Skeletal muscle tissue (tissue), 4 donors: Measurements from ENCODE around the gene FXYD5. TPM values are rescaled to one million over a fixed set of nuclear protein-coding genes. Genes with fewer than 3 reads are reported as not detected.

Experiments
- H3K27ac ChIP-seq: one replicate; pipeline ENCODE4 v1.7.0; 2013; ENCODE audit warnings: mild to moderate bottlenecking, low read depth, low read length, inconsistent platforms
- H3K27me3 ChIP-seq, 3 donors: one replicate each; pipeline ENCODE4 v1.7.0; 2013; ENCODE audit warnings: low read length in 3 of 3; ENCODE audit not compliant: control insufficient read depth in 3 of 3, insufficient read depth in 3 of 3
- H3K36me3 ChIP-seq, 3 donors: one replicate each; pipeline ENCODE4 v1.7.0; 2013; ENCODE audit warnings: low read length in 3 of 3; ENCODE audit not compliant: control insufficient read depth in 3 of 3, insufficient read depth in 3 of 3
- H3K4me1 ChIP-seq, 3 donors: one replicate each; pipeline ENCODE4 v1.7.0; 2013; ENCODE audit warnings: low read length in 3 of 3, mild to moderate bottlenecking in 3 of 3; ENCODE audit not compliant: control insufficient read depth in 3 of 3, insufficient read depth in 3 of 3
- H3K4me3 ChIP-seq, 3 donors: one replicate each; pipeline ENCODE4 v1.7.0; 2013; ENCODE audit warnings: low read length in 3 of 3
- H3K9ac ChIP-seq, 3 donors: one replicate each; pipeline ENCODE4 v1.7.0; 2013; ENCODE audit warnings: low read length in 3 of 3, mild to moderate bottlenecking in 3 of 3, moderate library complexity in 2 of 3, low read depth in 1 of 3
- H3K9me3 ChIP-seq, 3 donors: one replicate each; pipeline ENCODE4 v1.7.0; 2013; ENCODE audit warnings: low read length in 3 of 3; ENCODE audit not compliant: control insufficient read depth in 3 of 3
- total RNA-seq: library from RNA; depleted of rRNA; stranded (reverse); fragments of >200 nt; gene quantifications from one replicate; pipeline ENCODE4 v1.2.3, GENCODE V29; 2014
- donor health status: Osteomylitis.

The FXYD5 gene
- total RNA-seq, 1 donor from 2014 or later: 7.3 TPM

DNA sequence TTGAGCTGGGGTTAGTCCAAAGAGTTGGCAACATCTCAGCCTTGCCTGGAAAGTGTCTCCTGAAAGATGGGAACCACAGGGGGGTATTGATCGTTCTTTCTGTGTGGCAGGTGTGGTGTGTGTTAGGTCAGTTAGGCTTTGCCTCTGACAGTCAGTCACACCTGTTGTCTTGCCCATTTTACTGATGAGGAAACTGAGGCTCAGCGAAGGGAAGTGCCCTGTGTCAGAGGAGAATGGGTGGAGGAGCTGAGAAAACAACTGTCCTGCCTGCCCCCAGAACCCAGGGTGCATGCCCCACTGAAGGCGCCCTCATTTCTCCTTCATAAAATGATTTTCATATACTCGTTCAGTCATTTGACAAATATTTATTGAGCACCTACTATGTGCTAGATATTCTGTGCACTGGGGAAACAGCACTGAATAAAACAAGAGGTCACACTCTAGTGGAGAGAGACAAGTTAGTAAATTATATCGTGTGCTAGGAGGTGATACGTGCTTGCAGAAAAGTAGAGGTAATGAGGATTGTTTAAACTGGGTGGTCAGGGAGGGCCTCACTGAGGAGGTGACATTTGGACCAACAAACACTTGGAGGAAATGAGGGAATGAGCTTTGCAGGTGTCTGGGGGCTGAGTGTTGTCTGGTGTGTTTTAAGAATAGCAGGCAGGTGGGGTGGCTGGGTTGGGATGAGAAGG, 1.6 kb downstream of the FXYD5 start:
- Histone ChIP-seq H3K4me3 (peak overlapping the region in 1 of 3 donors; percentile 62), H3K4me1 (peaks cover 15 to 19% (median 16%) of the 10 kb centered on the region in 3 donors), H3K27me3 (peaks cover 47 to 59% (median 55%) of the 10 kb centered on the region in 3 donors), H3K9me3 (peaks cover 0 to under 1% (median 0%) of the 10 kb centered on the region in 3 donors), H3K36me3 (peaks cover 0 to 7% (median under 1%) of the 10 kb centered on the region in 3 donors), H3K27ac (no peak overlapping the region), H3K9ac (no peak overlapping the region)

DNA sequence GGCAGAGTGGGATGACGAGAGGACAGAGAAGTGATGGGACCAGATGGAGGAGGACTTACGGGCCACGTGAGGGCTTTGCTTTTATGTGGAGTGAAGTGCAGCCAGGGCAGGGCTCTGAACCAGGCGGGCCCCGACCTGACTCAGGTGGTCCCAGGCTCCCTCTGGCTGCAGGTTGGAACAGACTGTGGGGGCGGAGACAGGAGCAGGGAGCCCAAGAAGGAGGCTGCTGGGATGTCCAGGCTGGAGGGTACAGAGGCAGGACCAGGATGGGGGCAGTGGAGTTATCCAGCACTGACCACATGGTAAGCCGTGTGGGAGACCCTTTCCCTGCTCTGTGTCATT, 2.1 kb downstream of the FXYD5 start:
- Histone ChIP-seq H3K4me3 (no peak overlapping the region), H3K27me3 (peaks cover 42 to 55% (median 53%) of the 10 kb centered on the region in 3 donors), H3K27ac (no peak overlapping the region), H3K36me3 (peaks cover 2 to 10% (median 6%) of the 10 kb centered on the region in 3 donors), H3K4me1 (peaks cover 15 to 19% (median 16%) of the 10 kb centered on the region in 3 donors), H3K9ac (no peak overlapping the region), H3K9me3 (peaks cover 0 to 5% (median 3%) of the 10 kb centered on the region in 3 donors)

DNA sequence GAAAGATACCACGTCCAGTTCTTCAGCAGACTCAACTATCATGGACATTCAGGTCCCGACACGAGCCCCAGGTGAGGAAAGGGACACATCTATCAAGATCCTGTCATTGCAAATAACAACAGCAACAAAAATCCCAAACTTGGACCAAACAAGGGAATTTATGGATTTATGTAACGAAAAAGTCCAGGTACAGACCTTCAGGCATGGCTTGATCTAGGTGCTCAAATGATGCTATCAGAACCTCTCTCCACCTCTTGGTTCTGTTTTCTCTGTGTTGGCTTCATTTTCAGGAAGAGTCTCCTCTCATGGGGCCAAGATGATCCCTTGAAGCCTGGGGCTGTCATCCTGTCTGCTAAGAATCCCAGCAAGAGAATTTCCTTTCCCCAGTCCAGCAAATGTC, 2.9 kb downstream of the FXYD5 start:
- Histone ChIP-seq H3K9ac (no peak overlapping the region), H3K9me3 (peaks cover 0 to 10% (median 8%) of the 10 kb centered on the region in 3 donors), H3K27me3 (peaks cover 42 to 55% (median 53%) of the 10 kb centered on the region in 3 donors), H3K4me1 (peaks cover 15 to 19% (median 16%) of the 10 kb centered on the region in 3 donors), H3K4me3 (no peak overlapping the region), H3K36me3 (peaks cover 3 to 10% (median 10%) of the 10 kb centered on the region in 3 donors), H3K27ac (no peak overlapping the region)

DNA sequence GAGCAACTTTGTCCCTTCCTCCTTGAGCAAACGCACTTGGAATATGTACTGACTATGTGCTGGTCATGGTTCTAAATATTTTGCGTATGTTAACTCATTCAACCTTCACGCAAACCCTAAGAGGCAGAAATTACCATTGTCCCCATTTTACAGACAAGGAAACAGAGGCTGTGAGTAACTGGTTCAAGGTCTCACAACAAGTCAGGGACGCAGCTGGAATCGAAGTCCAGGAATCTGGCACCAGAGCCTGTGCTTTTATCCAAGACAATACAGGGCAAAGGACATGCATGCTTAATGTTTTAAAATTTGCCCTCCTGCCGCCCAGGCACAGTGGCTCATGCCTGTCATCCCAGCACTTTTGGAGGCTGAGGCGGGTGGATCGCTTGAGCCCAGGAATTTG, 5.1 kb downstream of the FXYD5 start:
- Histone ChIP-seq H3K4me3 (no peak overlapping the region), H3K9ac (no peak overlapping the region), H3K27me3 (peaks cover 29 to 39% (median 35%) of the 10 kb centered on the region in 3 donors), H3K27ac (no peak overlapping the region), H3K4me1 (peaks cover 7 to 11% (median 9%) of the 10 kb centered on the region in 3 donors), H3K9me3 (peaks cover 0 to 18% (median 10%) of the 10 kb centered on the region in 3 donors), H3K36me3 (peaks cover 10 to 15% (median 11%) of the 10 kb centered on the region in 3 donors)

DNA sequence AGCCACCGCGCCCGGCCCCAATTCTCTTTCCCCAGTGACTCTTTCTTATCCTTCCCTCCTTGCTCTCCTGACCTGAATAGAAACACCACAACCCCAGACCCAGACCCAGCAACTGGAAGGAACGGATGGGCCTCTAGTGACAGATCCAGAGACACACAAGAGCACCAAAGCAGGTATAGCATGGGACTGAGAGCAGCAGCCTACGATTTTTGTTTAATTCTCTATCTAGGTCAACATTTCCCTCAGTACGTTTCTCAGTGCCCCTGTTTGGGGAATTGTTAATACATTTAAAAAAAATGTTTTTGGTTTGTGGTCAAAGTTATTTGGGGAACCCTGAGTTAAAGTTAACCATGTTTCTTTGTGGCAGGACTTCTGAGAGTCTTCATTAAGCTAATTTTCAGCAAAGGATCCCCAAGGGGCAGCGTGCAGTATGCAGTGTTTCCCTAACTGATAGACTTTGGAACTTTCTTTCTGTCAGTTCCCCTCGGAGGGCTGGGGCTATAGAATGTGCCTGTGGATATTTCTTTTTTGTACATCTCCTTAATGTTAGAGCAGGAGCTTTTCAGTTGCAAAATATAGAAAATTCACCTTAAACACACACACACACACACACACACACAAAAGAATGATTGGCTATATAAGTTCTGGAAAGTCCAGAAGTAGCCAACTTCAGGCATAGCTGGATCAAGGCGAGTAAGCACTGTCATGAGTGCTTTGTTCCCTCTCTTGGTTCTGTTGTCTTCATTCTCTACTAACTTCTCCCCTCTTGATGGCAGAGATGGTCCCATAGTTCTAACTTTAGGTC, 6.3 kb downstream of the FXYD5 start:
- peaks cover 0 to 2% (median 0%) of the 10 kb centered on the region in 3 donors for H3K4me1 ChIP-seq
- H3K9me3 ChIP-seq: peaks cover 1 to 20% (median 13%) of the 10 kb centered on the region in 3 donors
- peaks cover 16 to 27% (median 22%) of the 10 kb centered on the region in 3 donors for H3K27me3 ChIP-seq
- H3K36me3 ChIP-seq: peaks cover 12 to 18% (median 15%) of the 10 kb centered on the region in 3 donors
- H3K9ac ChIP-seq: no peak overlapping the region
- no peak overlapping the region for H3K4me3 ChIP-seq
- H3K27ac ChIP-seq: no peak overlapping the region

DNA sequence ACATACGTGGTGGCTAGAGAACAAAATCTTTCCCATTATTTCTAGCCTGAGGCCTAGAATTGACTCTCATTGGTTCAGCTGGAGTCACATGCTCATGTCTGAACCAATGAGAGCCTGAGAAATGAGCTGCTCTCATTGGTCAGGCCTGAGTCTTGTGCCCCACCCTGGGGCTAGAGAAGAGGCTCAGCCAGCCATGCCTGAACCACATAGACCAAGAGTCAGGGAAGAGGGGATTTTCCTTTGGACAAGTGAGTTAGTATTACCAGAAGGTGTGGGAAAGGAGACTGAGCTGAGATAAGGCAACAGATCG, 6.9 kb downstream of the FXYD5 start:
- Histone ChIP-seq H3K4me1 (no peaks in the 10 kb centered on the region), H3K36me3 (peaks cover 18 to 20% (median 19%) of the 10 kb centered on the region in 3 donors), H3K9me3 (peaks cover 7 to 23% (median 13%) of the 10 kb centered on the region in 3 donors)

DNA sequence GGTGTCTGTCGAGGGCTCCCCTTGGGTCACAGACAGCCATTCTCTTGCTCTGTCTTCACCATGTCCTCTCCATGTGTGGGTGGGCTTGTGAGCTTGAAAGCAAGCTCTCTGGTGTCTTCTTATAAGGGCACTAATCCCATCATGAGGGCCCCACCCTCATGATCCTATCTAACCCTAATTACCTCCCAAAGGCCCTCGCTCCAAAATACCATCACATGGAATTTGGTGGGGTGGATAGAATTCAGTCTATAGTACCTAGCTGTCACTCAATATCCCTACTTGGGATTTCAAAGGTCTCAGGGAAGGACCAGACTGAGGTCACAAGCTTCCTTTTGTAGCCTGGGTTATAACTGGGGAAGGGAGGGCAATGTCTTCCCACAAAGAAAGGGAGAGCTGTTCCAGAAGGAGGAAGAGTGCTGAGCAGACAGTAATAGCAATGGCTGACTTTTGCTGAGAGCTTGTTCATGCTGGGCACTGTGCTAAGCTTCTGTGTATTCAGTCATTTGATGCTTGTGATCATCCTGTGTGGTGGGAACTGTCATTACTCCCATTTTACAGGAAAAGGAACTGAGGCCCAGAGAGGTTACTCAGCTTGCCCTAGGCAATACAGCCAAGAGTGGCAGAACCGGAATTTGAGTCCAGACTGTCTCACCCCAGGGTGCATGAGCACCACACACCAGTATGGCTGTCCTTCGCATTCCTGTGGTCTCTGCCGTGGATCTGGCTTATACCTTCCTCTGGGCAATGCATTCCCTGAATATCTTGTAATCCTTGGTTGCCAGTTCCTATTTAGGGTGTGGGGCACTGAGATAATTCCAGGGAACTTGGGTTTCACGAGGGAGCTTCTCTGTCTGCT, 8.2 kb downstream of the FXYD5 start:
- Histone ChIP-seq H3K4me3 (no peak overlapping the region), H3K9ac (no peak overlapping the region), H3K27me3 (peaks cover 4 to 8% (median 8%) of the 10 kb centered on the region in 3 donors), H3K4me1 (no peaks in the 10 kb centered on the region), H3K36me3 (peaks cover 19 to 24% (median 22%) of the 10 kb centered on the region in 3 donors), H3K27ac (no peak overlapping the region), H3K9me3 (peaks cover 11 to 27% (median 16%) of the 10 kb centered on the region in 3 donors)

More for the DNA sequence above, 6.9 kb downstream of the FXYD5 start:
- Histone ChIP-seq H3K4me3 (no peak overlapping the region), H3K27ac (no peak overlapping the region), H3K27me3 (peaks cover 12 to 21% (median 20%) of the 10 kb centered on the region in 3 donors), H3K9ac (no peak overlapping the region)

DNA sequence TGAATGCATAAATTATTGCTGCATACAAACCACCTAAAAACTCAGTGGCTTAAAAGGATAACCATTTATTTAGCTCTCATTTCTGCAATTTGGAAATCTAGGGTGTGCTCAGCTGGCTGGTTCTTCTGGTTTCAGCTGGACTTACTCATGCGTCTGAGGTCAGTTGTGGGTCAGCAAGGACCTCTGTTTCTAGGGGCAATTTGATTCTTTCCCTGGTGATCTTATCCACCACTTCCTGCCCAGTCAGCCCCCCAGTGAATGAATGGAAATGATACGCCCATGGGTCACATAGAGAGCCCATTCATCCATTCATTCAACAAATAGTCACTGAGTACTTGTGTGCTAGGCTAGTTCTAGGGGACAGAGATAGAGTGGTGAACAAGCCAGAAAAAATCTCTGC, 9.9 kb downstream of the FXYD5 start:
- H3K27me3 ChIP-seq: peaks cover 0 to 3% (median 0%) of the 10 kb centered on the region in 3 donors
- H3K36me3 ChIP-seq: peaks cover 19 to 22% (median 20%) of the 10 kb centered on the region in 3 donors
- no peak overlapping the region for H3K9ac ChIP-seq
- H3K4me1 ChIP-seq: no peaks in the 10 kb centered on the region
- H3K4me3 ChIP-seq: no peak overlapping the region
- H3K9me3 ChIP-seq: peaks cover 11 to 27% (median 16%) of the 10 kb centered on the region in 3 donors
- H3K27ac ChIP-seq: no peak overlapping the region

DNA sequence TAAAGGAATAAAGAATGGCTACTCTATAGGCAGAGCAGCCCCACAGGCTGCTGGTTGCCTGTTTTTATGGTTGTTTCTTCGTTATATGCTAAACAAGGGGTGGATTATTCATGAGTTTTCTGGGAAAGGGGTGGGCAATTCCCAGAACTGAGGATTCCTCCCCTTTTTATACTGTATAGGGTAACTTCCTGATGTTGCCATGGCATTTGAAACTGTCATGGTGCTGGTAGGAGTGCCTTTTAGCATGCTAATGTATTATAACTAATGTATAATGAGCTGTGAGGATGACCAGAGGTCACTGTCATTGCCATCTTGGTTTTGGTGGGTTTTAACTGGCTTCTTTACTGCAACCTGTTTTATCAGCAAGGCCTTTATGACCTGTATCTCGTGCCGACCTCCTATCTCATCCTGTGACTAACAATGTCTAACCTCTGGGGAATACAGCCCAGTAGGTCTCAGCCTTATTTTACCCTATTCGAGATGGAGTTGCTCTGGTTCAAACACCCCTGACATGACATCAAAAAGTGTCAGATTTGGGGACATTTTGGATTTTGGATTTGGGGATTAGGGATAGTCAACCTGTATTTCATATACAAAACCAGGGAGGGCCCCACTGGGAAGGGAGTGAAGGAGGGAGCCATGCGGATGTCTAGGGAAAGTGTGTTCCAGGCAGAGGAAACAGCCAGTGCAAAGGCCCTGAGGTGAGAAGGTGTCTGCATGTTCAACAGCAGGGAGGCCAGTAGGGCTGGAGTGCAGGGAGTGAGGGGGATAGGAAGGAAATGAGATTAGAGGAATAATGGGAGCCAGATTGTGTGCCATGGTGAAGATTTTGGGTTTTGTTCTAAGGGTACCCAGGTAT, 10.9 kb downstream of the FXYD5 start:
- H3K9me3 ChIP-seq: peaks cover 11 to 27% (median 16%) of the 10 kb centered on the region in 3 donors
- no peaks in the 10 kb centered on the region for H3K4me1 ChIP-seq

More for the DNA sequence above, 10.9 kb downstream of the FXYD5 start:
- Histone ChIP-seq H3K9ac (no peak overlapping the region), H3K4me3 (no peak overlapping the region), H3K36me3 (peaks cover 17 to 22% (median 19%) of the 10 kb centered on the region in 3 donors), H3K27me3 (no peaks in the 10 kb centered on the region), H3K27ac (no peak overlapping the region)
